GM10248 (cell line): ENCODE results near the gene KCNJ2.

Source experiments
- CTCF ChIA-PET: fragments of 300-600 bp; sonication (Branson Sonifier 250); formaldehyde crosslinking; extraction: SDS; loops from one replicate; lab custom pipeline; 2021; ENCODE audit warnings: antibody characterized with exemption; lab: Yijun Ruan, JAX
- POLR2A ChIA-PET: fragments of 350-650 bp; sonication (Branson Sonifier 250); formaldehyde crosslinking; extraction: SDS; loops from one replicate; lab custom pipeline; 2020; ENCODE audit warnings: antibody characterized with exemption; lab: Yijun Ruan, JAX
- DNase-seq: peaks from one replicate; pipeline ENCODE4 v3.0.0; 2012; ENCODE audit errors: extremely low spot score
- CTCF ChIP-seq: IDR thresholded peaks from 2 replicates; pipeline ENCODE4 v1.5.1; 2012; ENCODE audit warnings: mild to moderate bottlenecking, low read depth; ENCODE audit errors: extremely low read depth, missing control alignments, control extremely low read depth

KCNJ2 gene

GRCh38 chr17:70165383-70165782 is 3.9 kb upstream of the KCNJ2 start:
- no peak for DNase-seq
- ChIA-PET CTCF (interaction anchor here (1.1 kb wide), 1 partner anchor 13 kb away, joined by 3 read pairs; no protein-coding TSS in a partner anchor), POLR2A (no interaction called here)
- no peak for TF ChIP-seq CTCF

- CTCF ChIA-PET: interaction anchor here (1.1 to 1.3 kb wide), 3 partner anchors 11 to 35 kb away, joined by 3 read pairs; no protein-coding TSS in a partner anchor
- no peak for TF ChIP-seq CTCF
- DNase-seq: no peak
- POLR2A ChIA-PET: no interaction called here
These were observed 2.7 kb upstream of the KCNJ2 start for GRCh38 chr17:70166615-70167014.

GRCh38 chr17:70168044-70168976 is 1.0 kb upstream of the KCNJ2 start:
- peak; percentile 42 for TF ChIP-seq CTCF
- ChIA-PET POLR2A (no interaction called here), CTCF (interaction anchor here (0.6 to 1.5 kb wide), 5 partner anchors 16 to 602 kb away, joined by 3 to 6 read pairs (median 4); no protein-coding TSS in a partner anchor)
- DNase-seq: peak; percentile 46

GRCh38 chr17:70169709-70170597 is 621 bp downstream of the KCNJ2 start:
- CTCF ChIA-PET: interaction anchor here (1.5 to 1.8 kb wide), 3 partner anchors 12 to 563 kb away, joined by 3 to 4 read pairs (median 4); no protein-coding TSS in a partner anchor
- POLR2A ChIA-PET: interaction anchor here (0.7 kb wide), 1 partner anchor 774 kb away, joined by 5 read pairs; no protein-coding TSS in a partner anchor
- no peak for DNase-seq
- no peak for TF ChIP-seq CTCF

- ChIA-PET CTCF (interaction anchor here (0.6 to 1.8 kb wide), 5 partner anchors 11 to 564 kb away, joined by 3 to 4 read pairs (median 4); no protein-coding TSS in a partner anchor), POLR2A (no interaction called here)
- no peak for DNase-seq
- no peak for TF ChIP-seq CTCF
These were observed 1.8 kb downstream of the KCNJ2 start for GRCh38 chr17:70171159-70171558.

- ChIA-PET CTCF (interaction anchor here (1.5 kb wide), 1 partner anchor 23 kb away, joined by 4 read pairs; no protein-coding TSS in a partner anchor), POLR2A (interaction anchor here (0.7 kb wide), 1 partner anchor 345 kb away, joined by 5 read pairs; no protein-coding TSS in a partner anchor)
- no peak for TF ChIP-seq CTCF
- no peak for DNase-seq
These were observed 3.1 kb downstream of the KCNJ2 start for GRCh38 chr17:70172449-70172848.
